ENCODE results near the gene MSLN.

DNA sequence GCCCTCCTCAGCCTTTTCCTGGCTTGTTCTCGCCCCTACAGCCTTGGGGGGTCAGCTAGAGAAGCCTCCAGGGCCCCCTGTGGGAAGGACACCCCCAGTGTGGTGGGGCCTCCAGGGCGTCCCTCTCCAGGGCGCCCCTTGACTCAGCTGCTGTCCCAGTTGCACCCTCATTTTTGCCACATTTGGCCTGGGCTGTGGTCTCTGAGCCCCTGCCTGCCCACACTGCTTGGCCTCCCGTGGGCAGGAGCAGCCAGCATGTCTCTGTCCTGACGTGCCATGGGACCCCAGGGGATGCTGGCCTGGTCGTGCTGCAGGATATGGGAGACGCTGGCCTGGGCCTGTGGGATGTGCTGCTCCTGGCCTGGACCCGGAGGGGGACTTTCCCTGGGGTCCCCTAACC, 32.9 kb downstream of the MSLN start:
- TF ChIP-seq, protein P1, sequence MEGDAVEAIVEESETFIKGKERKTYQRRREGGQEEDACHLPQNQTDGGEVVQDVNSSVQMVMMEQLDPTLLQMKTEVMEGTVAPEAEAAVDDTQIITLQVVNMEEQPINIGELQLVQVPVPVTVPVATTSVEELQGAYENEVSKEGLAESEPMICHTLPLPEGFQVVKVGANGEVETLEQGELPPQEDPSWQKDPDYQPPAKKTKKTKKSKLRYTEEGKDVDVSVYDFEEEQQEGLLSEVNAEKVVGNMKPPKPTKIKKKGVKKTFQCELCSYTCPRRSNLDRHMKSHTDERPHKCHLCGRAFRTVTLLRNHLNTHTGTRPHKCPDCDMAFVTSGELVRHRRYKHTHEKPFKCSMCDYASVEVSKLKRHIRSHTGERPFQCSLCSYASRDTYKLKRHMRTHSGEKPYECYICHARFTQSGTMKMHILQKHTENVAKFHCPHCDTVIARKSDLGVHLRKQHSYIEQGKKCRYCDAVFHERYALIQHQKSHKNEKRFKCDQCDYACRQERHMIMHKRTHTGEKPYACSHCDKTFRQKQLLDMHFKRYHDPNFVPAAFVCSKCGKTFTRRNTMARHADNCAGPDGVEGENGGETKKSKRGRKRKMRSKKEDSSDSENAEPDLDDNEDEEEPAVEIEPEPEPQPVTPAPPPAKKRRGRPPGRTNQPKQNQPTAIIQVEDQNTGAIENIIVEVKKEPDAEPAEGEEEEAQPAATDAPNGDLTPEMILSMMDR (IDR thresholded peaks at IDR 0.05 in 8 of 11, conservative IDR thresholded peaks at IDR 0.05 in 3 of 11): no peak
- TF ChIP-seq POLR2AphosphoS5 (IDR thresholded peaks at IDR 0.05): no peak

All from spleen (tissue), 7 donors.